Measurements from ENCODE around the gene TTC34. TPM values are rescaled to one million over a fixed set of nuclear protein-coding genes. Genes with fewer than 3 reads are reported as not detected.

Gene TTC34
- total RNA-seq, 1 experiment from 2014 or later, result 0.92 TPM

DNA sequence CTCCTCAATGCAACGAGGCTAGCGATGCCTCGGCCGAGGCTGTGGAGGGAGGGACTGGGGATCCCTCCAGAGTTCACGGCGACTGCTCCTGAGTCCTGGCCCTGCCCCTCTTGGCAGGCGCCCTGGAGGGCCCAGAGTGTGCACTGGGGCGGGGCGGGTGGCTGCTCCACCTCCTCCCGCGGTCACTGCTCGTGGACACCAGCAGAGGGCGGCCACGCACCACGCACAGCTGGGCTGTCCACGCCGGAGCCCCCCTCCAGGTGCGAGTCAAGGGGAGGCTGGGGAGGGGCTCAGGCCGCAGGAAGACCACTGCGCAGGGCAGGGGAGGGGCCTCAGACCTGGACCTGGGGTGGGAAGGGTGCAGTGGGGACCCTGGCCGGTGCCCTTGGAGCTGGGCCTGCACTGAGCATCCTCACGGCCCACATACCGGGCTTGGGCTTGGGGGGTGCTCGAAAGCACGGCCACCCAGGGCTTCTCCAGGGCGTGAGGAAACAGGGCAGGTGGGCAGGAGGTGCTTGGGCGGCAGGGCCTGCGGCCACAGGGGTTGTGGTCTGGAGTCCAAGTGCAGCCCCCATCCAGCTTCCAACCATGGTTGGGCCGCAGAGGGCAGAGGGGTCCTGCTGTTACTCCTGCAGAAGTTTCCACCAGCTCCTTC lies 20.6 kb upstream of the TTC34 start:
- no peak overlapping the region for H3K56ac ChIP-seq (ENCODE audit: insufficient read length, low read depth, low read length)
- H4K5ac ChIP-seq (ENCODE audit: insufficient read length, low read depth, low read length), result no peak overlapping the region
- Mint-ChIP-seq H3K4me3 (no peak overlapping the region), H3K9me3 (peaks cover 20 to 91% of the 10 kb centered on the region in 2 experiments), H3K27me3 (ENCODE audit: low read depth) (peaks cover 5% of the 10 kb centered on the region), H3K36me3 (ENCODE audit: insufficient read depth in 1 of 3, low read depth in 3 of 3) (peaks cover 0 to 32% (median 13%) of the 10 kb centered on the region in 3 experiments; a peak in 6 of 7 replicates), H3K4me1 (no peaks in the 10 kb centered on the region), H3K27ac (no peak overlapping the region)
- TF ChIP-seq, protein P1, sequence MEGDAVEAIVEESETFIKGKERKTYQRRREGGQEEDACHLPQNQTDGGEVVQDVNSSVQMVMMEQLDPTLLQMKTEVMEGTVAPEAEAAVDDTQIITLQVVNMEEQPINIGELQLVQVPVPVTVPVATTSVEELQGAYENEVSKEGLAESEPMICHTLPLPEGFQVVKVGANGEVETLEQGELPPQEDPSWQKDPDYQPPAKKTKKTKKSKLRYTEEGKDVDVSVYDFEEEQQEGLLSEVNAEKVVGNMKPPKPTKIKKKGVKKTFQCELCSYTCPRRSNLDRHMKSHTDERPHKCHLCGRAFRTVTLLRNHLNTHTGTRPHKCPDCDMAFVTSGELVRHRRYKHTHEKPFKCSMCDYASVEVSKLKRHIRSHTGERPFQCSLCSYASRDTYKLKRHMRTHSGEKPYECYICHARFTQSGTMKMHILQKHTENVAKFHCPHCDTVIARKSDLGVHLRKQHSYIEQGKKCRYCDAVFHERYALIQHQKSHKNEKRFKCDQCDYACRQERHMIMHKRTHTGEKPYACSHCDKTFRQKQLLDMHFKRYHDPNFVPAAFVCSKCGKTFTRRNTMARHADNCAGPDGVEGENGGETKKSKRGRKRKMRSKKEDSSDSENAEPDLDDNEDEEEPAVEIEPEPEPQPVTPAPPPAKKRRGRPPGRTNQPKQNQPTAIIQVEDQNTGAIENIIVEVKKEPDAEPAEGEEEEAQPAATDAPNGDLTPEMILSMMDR (conservative IDR thresholded peaks at IDR 0.05), result no peak; the same call in 2 of the 3 replicates
- no peaks in the 10 kb centered on the region for H3K27me3 ChIP-seq (ENCODE audit: insufficient read depth, low read length)
- H2AK5ac ChIP-seq (ENCODE audit: insufficient read length, low read length), result no peak overlapping the region
- no peak overlapping the region for H3K9ac ChIP-seq (ENCODE audit: extremely low read depth, insufficient read length, low read length)
- no peak overlapping the region for H3K18ac ChIP-seq (ENCODE audit: insufficient read length, low read depth, low read length)
- no peaks in the 10 kb centered on the region for H4K20me1 ChIP-seq (ENCODE audit: control insufficient read depth, insufficient read depth, insufficient read length)
- WGBS (ENCODE audit: extremely low coverage, insufficient read length, low lambda C conversion rate), result no CpG with 5 or more reads among the region's 29 CpGs
- H2BK5ac ChIP-seq (ENCODE audit: insufficient read length, low read length), result no peak overlapping the region
- no peaks in the 10 kb centered on the region for H3K4me1 ChIP-seq (ENCODE audit: insufficient read depth, low read length)
- no peak overlapping the region for H2BK12ac ChIP-seq (ENCODE audit: insufficient read length, low read depth, low read length)
- DNase-seq, result no peak
- no peak overlapping the region for H3K23ac ChIP-seq (ENCODE audit: insufficient read length, low read depth, low read length)
- H3K79me1 ChIP-seq (ENCODE audit: insufficient read depth, low read depth, low read length, poor library complexity, severe bottlenecking), result no peaks in the 10 kb centered on the region
- H2BK20ac ChIP-seq (ENCODE audit: low read depth, low read length, poor library complexity, severe bottlenecking), result no peak overlapping the region
- H4K8ac ChIP-seq (replicated peaks; ENCODE audit: insufficient read length, low read depth, low read length), result no peak overlapping the region
- H3K79me2 ChIP-seq (ENCODE audit: insufficient read depth, low read length), result no peaks in the 10 kb centered on the region
- no peak overlapping the region for H3K14ac ChIP-seq (ENCODE audit: insufficient read depth, low read length)
- H3K23me2 ChIP-seq (ENCODE audit: insufficient read length, low read depth, low read length, poor library complexity, severe bottlenecking), result no peaks in the 10 kb centered on the region
- H3K9me3 ChIP-seq (ENCODE audit: control insufficient read depth, low read depth, low read length), result peaks cover 96% of the 10 kb centered on the region
- H2BK15ac ChIP-seq (ENCODE audit: low read depth, low read length), result no peak overlapping the region
- no peak overlapping the region for H3K4me2 ChIP-seq (ENCODE audit: insufficient read depth, insufficient read length, low read length)
- no peak overlapping the region for H2AFZ ChIP-seq (ENCODE audit: low read length)
- H3T11ph ChIP-seq (ENCODE audit: low read length), result no peak overlapping the region
- H3K4ac ChIP-seq (ENCODE audit: low read depth, low read length), result no peak overlapping the region
- H4K91ac ChIP-seq (ENCODE audit: insufficient read length, low read depth, low read length), result no peak overlapping the region
- no peak overlapping the region for H2BK120ac ChIP-seq (ENCODE audit: low read depth, low read length, poor library complexity, severe bottlenecking)
- H3K27ac ChIP-seq (ENCODE audit: insufficient read length, low read depth, low read length), result no peak overlapping the region

All from H9 (cell line).